GM18511 (cell line): ENCODE measurements around the gene GLRA3.
"Not testable (repeated sequence)": the region's sequence is repeated elsewhere in the genome, so short reads cannot be mapped to it uniquely, and the experiment has no call there.

ENCODE experiments used
- ATAC-seq: cut with Tn5 transposase; IDR thresholded peaks from one replicate; pipeline ENCODE4 v1.9.1; 2021; ENCODE audit warnings: mild to moderate bottlenecking, moderate library complexity; ENCODE audit not compliant: unreplicated experiment

The GLRA3 gene

GRCh38 chr4:174828845-174829701, at the start of gene GLRA3:
Gene GLRA3 (minus strand): TSS chr4:174829247. CDS start chr4:174828811, 436 bp downstream.
- peak; percentile 86 for ATAC-seq

DNA sequence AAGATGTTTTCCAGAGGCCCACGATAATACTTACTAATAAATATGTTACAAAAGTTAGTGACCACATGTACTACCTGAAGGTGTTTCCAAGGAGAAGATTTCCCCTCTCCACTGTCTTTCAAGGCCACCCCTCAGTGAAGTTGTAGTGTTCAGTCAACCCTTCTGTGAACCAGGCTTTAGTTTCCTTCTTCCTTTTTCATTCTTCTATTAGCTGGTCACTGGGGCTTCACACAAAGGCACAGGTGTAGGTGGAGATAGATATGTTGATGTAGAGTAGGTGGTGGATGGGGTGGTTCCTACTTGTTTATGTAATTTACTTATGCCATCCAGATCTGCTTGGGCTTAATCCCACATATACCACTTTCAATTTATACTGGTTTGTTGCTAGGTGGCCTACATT, 45.9 kb upstream of the GLRA3 start:
- peak; percentile 32 for ATAC-seq

- ATAC-seq, result peak; percentile 72
Measured at GRCh38 chr4:174873931-174874330, 44.9 kb upstream of the GLRA3 start.

DNA sequence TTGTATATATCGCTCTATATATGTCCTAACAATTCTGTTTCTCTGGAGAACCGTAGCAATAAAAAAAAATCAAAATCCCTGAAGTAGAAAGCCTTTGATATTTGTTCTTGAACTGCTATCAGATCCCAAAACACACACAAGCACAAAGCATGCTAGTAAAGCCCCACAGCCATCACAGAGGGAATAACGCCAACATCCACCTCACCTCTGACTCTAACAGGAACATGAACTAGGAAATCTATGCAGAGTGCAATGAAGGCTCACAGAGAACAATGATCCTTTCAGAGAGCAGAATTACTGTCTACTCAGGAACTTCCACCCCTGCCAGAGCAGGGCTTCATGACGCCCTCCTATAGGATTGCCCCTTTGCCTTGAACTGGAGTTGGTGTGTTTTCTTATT, 44.1 kb upstream of the GLRA3 start:
- ATAC-seq, result not testable (repeated sequence)

DNA sequence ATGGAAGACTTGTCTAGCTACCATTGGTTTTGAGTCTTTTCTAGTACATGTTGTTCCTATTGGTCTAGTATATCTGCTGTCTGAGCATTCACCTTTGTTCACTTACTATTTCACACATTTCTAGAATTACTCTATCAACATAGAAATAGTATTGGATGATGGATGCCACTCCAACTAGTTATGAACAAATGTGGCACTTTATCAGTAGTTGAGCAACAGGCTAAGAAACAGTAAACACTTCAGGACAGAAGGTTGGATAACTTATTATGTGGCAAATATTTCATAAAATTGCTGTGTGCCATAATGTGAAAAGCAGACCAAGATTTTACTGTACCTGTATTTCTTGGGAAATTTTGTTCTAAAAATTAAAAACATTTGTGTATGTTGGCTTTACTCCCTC, 42.4 kb upstream of the GLRA3 start:
- ATAC-seq, result no peak

DNA sequence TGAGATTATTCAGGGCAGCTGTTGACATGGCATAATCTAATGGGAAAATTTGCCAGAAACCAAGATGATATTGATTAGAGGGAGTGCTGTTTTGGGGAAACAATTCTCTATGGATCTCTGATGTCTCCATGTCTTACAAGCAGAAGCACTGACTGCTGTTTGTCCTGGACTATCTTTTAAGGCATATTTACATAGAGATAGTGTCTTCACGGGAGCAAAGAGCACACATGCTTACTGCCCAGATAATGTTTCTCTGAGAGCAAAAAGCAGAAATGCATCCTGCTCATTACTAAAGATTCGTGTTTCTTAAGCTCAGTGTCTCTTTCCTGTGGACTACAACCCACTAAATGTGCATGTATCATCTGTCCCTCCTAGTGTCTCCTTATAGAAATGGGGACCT, 41.3 kb upstream of the GLRA3 start:
- ATAC-seq, result no peak

- ATAC-seq, result no peak
Measured at GRCh38 chr4:174869339-174869738, 40.3 kb upstream of the GLRA3 start.

GRCh38 chr4:174867903-174868302, 38.9 kb upstream of the GLRA3 start:
- no peak for ATAC-seq

- no peak for ATAC-seq
Measured at GRCh38 chr4:174865418-174865985, 36.5 kb upstream of the GLRA3 start.

GRCh38 chr4:174864031-174864430, 35.0 kb upstream of the GLRA3 start:
- no peak for ATAC-seq

GRCh38 chr4:174860588-174860987, 31.5 kb upstream of the GLRA3 start:
- no peak for ATAC-seq

GRCh38 chr4:174859904-174860303, 30.9 kb upstream of the GLRA3 start:
- peak; percentile 67 for ATAC-seq

- no peak for ATAC-seq
Measured at GRCh38 chr4:174856926-174857800, 28.1 kb upstream of the GLRA3 start.

- ATAC-seq, result no peak
Measured at GRCh38 chr4:174855050-174855449, 26.0 kb upstream of the GLRA3 start.

GRCh38 chr4:174853629-174854028, 24.6 kb upstream of the GLRA3 start:
- no peak for ATAC-seq

DNA sequence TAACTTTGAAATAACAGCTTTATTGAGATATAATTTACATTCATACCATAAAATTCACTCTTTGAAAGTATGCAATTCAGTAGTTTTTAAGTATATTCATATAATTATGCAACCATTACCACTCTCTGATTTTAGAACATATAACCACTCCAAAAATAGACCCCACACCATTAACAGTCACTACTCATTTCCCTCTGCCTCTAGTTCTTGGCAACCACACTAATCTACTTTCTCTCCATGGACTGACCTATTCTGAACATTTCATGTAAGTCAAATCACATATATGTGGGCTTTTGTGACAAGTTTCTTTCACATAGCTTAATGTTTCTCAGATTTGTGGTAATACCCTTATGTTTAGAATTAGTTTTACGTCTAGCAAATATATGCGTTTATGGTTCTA, 19.5 kb upstream of the GLRA3 start:
- ATAC-seq, result no peak

GRCh38 chr4:174847801-174848427, 18.9 kb upstream of the GLRA3 start:
- no peak for ATAC-seq

DNA sequence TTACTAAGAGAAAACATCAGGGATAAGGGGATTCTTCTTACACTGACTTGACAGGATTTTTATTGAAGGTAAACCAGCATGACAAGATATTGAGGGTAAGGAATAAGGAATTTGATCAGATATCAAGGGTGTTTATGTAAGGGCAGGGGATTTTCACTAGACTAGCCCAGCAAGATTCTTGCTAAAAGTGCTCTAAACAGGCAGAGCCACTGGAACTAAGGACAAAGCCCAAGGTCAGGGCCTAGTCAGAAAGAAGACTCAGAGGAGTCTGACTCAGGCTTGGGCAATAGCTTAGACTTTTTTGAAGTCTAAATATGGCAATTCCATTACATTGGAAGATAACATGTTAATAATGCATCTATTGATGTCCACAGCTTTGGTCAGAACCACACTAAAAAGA, 6.5 kb upstream of the GLRA3 start:
- no peak for ATAC-seq

DNA sequence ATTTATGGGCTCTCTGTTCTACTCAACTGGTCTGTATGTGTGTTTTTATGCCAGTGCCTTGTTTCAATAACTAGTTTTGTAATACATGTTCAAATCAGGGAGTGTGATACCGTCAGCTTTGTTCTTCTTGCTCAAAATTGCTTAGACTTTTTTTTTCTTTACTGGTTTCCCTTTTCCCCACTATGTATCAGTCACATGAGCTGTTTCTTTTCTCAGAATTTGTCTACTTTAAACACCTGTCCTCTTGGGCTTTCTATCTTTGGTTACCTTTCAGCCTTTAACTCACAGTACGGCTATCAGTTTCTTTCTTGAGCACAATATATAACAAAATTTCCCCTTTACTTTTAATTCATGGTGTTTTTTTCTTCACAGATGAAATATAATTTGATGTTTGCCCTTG, 5.4 kb upstream of the GLRA3 start:
- no peak for ATAC-seq

DNA sequence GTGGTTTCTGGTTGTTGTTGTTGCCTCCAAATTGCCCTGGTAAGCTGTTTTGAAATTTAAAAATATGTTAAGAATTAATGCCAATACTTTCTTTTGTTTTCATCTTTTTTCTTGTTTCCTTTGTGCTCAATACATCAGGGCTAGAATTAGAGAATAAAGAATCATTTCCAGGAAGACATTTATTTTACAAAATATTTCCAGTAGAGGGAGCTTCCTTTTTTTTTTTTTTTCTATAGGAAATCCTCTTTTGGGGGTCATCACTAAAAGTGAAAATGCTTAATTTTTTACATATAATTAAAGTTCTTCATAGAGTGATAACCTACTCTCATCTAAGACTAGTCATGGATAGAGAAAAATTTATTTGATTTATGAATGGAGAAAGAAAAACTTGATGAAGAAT, 2.4 kb downstream of the GLRA3 start:
- no peak for ATAC-seq

DNA sequence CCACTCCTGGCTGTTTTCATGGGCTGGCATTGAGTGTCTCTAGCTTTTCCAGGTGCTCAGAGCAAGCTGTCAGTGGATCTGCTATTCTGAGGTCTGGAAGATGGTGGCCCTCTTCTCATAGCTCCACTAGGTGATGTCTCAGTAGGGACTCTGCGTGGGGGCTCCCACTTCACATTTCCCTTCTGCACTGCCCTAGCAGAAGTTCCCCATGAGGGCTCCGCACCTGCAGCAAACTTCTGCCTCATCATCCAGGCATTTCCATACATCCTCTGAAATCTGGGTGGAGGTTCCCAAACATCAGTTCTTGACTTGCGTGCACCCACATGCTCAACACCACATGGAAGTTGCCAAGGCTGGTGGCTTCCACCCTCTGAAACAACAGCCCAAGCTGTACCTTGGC, 13.8 kb downstream of the GLRA3 start:
- no peak for ATAC-seq
